Caco-2 (cell line): ENCODE data around the gene HPS5. TPM values are rescaled to one million over a fixed set of nuclear protein-coding genes. Genes with fewer than 3 reads are reported as not detected.

Source experiments
- BruUV-seq: library from RNA; stranded (reverse); fragments of 400-500 nt; replicated peaks from 2 replicates; lab custom pipeline; 2021; lab: Mats Ljungman, UMichigan
- CTCF ChIA-PET: fragments of 300-600 bp; sonication (Branson Sonifier 250); formaldehyde crosslinking; loops from one replicate; lab custom pipeline; 2022; ENCODE audit warnings: antibody characterized with exemption; lab: Charles Lee
- POLR2A ChIA-PET: fragments of 300-600 bp; sonication (Branson Sonifier 250); formaldehyde crosslinking; loops from one replicate; lab custom pipeline; 2022; ENCODE audit warnings: antibody characterized with exemption; lab: Charles Lee
- DNase-seq, 2 experiments: peaks; one replicate each; pipeline versions ENCODE4 v3.0.0 to v3.0.0-alpha.2; 2020 to 2022
- H3K27me3 ChIP-seq: replicated peaks from 2 replicates; pipeline ENCODE4 v1.6.0; 2011; ENCODE audit warnings: low read length; ENCODE audit not compliant: control insufficient read depth, insufficient read depth
- H3K36me3 ChIP-seq: 2 replicates; pipeline ENCODE4 v1.5.1; 2011; ENCODE audit warnings: low read length; ENCODE audit not compliant: control insufficient read depth, insufficient read depth
- H3K4me1 ChIP-seq: fragments of 250-450 bp; sonication (Bioruptor Pico); 2 replicates; pipeline ENCODE4 v1.5.1; 2020; ENCODE audit warnings: mild to moderate bottlenecking
- H3K4me3 ChIP-seq: 2 replicates; pipeline ENCODE4 v1.5.1; 2011; ENCODE audit warnings: low read depth, mild to moderate bottlenecking, control low read depth, low read length
- H3K9me3 ChIP-seq: fragments of 250-450 bp; sonication (Bioruptor Pico); 2 replicates; pipeline ENCODE4 v1.5.1; 2020; ENCODE audit warnings: mild to moderate bottlenecking, moderate library complexity
- H3K27ac Mint-ChIP-seq: one replicate; pipeline ENCODE4 v1.8.0; 2022; ENCODE audit warnings: mixed read lengths; ENCODE audit not compliant: unreplicated experiment
- H3K27me3 Mint-ChIP-seq: one replicate; pipeline ENCODE4 v1.8.0; 2022; ENCODE audit warnings: mixed read lengths; ENCODE audit not compliant: insufficient read depth, unreplicated experiment
- H3K36me3 Mint-ChIP-seq: one replicate; pipeline ENCODE4 v1.8.0; 2022; ENCODE audit warnings: mild to moderate bottlenecking, mixed read lengths; ENCODE audit not compliant: insufficient read depth, unreplicated experiment
- H3K4me1 Mint-ChIP-seq: one replicate; pipeline ENCODE4 v1.8.0; 2022; ENCODE audit warnings: low read depth, mixed read lengths; ENCODE audit not compliant: unreplicated experiment
- H3K4me3 Mint-ChIP-seq: one replicate; pipeline ENCODE4 v1.8.0; 2022; ENCODE audit warnings: mild to moderate bottlenecking, moderate library complexity, mixed read lengths; ENCODE audit not compliant: unreplicated experiment
- H3K9me3 Mint-ChIP-seq: one replicate; pipeline ENCODE4 v1.8.0; 2022; ENCODE audit warnings: mixed read lengths; ENCODE audit not compliant: unreplicated experiment
- intact Hi-C: fragments of 100-400 bp; cut with micrococcal nuclease; formaldehyde crosslinking; loops from one replicate; pipeline ENCODE4 v1.10.0; 2022; ENCODE audit not compliant: unreplicated experiment
- total RNA-seq: library from RNA; stranded (reverse); gene quantifications from 2 replicates; pipeline ENCODE4 v1.2.3, GENCODE V29; 2022
- TF ChIP-seq, protein P1 (sequence below), 2 experiments: fragments of 200-600 bp in 1 of 2; IDR thresholded peaks; 1 replicate in 1 of 2; 2 replicates in 1 of 2; pipeline versions ENCODE4 v1.5.1 to v1.8.0; 2011 to 2022; ENCODE audit warnings: antibody characterized with exemption in 1 of 2, control low read depth in 1 of 2, inconsistent platforms in 1 of 2, low read depth in 1 of 2, low read length in 1 of 2, mild to moderate bottlenecking in 1 of 2, moderate library complexity in 1 of 2; ENCODE audit not compliant: insufficient read depth in 1 of 2, severe bottlenecking in 1 of 2, unreplicated experiment in 1 of 2

HPS5 gene
- total RNA-seq, 1 experiment from 2014 or later, result 17.5 TPM

- no peaks in the 10 kb centered on the region for H3K36me3 ChIP-seq
- no peaks in the 10 kb centered on the region for H3K36me3 Mint-ChIP-seq
- intact Hi-C loops, result no loop called here
- BruUV-seq, result no TSS peak
- no peak within 1 kb of the TSS for H3K4me3 Mint-ChIP-seq
- peaks cover 16% of the 10 kb centered on the region for H3K27me3 Mint-ChIP-seq
- no peaks in the 10 kb centered on the region for H3K4me1 ChIP-seq
- H3K9me3 ChIP-seq, result no peaks in the 10 kb centered on the region
- H3K4me1 Mint-ChIP-seq, result no peaks in the 10 kb centered on the region
- H3K27me3 ChIP-seq, result no peaks in the 10 kb centered on the region
- H3K4me3 ChIP-seq, result no peak within 1 kb of the TSS
- no peaks in the 10 kb centered on the region for H3K9me3 Mint-ChIP-seq
- ChIA-PET POLR2A (no interaction called here), CTCF (no interaction called here)
- TF ChIP-seq, protein P1, sequence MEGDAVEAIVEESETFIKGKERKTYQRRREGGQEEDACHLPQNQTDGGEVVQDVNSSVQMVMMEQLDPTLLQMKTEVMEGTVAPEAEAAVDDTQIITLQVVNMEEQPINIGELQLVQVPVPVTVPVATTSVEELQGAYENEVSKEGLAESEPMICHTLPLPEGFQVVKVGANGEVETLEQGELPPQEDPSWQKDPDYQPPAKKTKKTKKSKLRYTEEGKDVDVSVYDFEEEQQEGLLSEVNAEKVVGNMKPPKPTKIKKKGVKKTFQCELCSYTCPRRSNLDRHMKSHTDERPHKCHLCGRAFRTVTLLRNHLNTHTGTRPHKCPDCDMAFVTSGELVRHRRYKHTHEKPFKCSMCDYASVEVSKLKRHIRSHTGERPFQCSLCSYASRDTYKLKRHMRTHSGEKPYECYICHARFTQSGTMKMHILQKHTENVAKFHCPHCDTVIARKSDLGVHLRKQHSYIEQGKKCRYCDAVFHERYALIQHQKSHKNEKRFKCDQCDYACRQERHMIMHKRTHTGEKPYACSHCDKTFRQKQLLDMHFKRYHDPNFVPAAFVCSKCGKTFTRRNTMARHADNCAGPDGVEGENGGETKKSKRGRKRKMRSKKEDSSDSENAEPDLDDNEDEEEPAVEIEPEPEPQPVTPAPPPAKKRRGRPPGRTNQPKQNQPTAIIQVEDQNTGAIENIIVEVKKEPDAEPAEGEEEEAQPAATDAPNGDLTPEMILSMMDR (IDR thresholded peaks at IDR 0.05; ENCODE audit: insufficient read depth in 1 of 2, low read depth in 1 of 2, low read length in 1 of 2, severe bottlenecking in 1 of 2, unreplicated experiment in 1 of 2), result no peak
- H3K27ac Mint-ChIP-seq, result no peak within 1 kb of the TSS
- no peak for DNase-seq
These were observed 85.1 kb downstream of the HPS5 start, which contains the start of gene SAA4 for GRCh38 chr11:18236664-18237356. TSS of gene SAA4 (minus strand) at chr11:18236802. CDS start at chr11:18235926, 876 bp downstream.

DNA sequence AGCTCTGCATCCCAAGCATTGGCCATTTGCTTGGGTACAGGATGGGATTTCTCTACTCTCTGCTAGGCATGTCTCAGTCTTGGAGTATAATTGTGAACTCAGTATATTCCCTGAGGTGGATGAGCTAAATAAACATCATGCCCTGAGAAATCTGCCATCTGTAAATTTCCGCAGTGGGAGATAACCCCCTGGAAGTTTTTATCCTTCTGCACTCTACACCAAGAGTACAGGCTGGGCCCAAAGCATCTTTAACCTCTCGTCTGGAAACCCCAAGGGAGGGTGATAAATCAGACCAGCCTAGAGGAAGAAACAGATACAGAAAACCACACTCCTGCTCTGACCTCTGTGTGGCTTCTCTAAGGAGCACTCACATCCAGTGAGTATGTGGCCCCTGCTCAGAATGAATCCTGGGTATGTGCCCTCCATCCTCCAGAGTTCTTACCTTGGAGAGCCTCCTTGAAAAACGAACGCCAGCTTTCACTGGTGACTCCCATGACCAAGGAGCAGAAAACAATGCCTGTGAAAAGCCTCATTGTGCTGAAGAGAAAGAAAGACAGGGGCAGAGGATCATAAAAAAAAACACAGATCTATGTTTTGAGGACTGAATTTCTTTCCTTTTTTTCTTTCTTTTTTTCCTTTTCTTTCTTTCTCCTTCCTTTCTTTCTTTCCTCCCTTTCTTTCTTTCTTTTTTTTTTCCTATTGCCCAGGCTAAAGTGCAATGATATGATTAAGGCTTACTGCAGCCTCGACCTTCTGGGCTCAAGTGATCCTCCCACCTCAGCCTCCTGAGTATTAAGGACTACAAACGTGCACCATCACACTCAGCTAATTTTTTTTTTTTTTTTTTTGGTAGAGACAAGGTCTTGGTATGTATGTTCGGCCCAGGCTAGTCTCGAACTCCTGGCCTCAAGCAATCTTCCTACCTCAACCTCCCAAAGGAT, 86.3 kb downstream of the HPS5 start:
- Mint-ChIP-seq H3K27me3 (peaks cover 14% of the 10 kb centered on the region), H3K4me1 (no peaks in the 10 kb centered on the region), H3K4me3 (no peak overlapping the region), H3K27ac (no peak overlapping the region), H3K36me3 (no peaks in the 10 kb centered on the region), H3K9me3 (no peaks in the 10 kb centered on the region)
- DNase-seq, result no peak
- no peaks in the 10 kb centered on the region for H3K27me3 ChIP-seq
- H3K9me3 ChIP-seq, result no peaks in the 10 kb centered on the region
- no peaks in the 10 kb centered on the region for H3K4me1 ChIP-seq
- BruUV-seq, result no TSS peak
- H3K4me3 ChIP-seq, result no peak overlapping the region
- ChIA-PET POLR2A (no interaction called here), CTCF (no interaction called here)
- H3K36me3 ChIP-seq, result no peaks in the 10 kb centered on the region
- intact Hi-C loops, result no loop called here
- TF ChIP-seq, protein P1 (IDR thresholded peaks at IDR 0.05; ENCODE audit: insufficient read depth in 1 of 2, low read depth in 1 of 2, low read length in 1 of 2, severe bottlenecking in 1 of 2, unreplicated experiment in 1 of 2), result no peak

- no peaks in the 10 kb centered on the region for H3K9me3 Mint-ChIP-seq
- no peak for DNase-seq
- no peaks in the 10 kb centered on the region for H3K4me1 Mint-ChIP-seq
- ChIA-PET CTCF (no interaction called here), POLR2A (no interaction called here)
- H3K36me3 Mint-ChIP-seq, result no peaks in the 10 kb centered on the region
- Histone ChIP-seq H3K36me3 (no peaks in the 10 kb centered on the region), H3K27me3 (no peaks in the 10 kb centered on the region), H3K9me3 (no peaks in the 10 kb centered on the region), H3K4me3 (no peak overlapping the region), H3K4me1 (no peaks in the 10 kb centered on the region)
- intact Hi-C loops, result no loop called here
- no TSS peak for BruUV-seq
- no peak overlapping the region for H3K4me3 Mint-ChIP-seq
- peaks cover 7% of the 10 kb centered on the region for H3K27me3 Mint-ChIP-seq
- no peak overlapping the region for H3K27ac Mint-ChIP-seq
- TF ChIP-seq, protein P1 (IDR thresholded peaks at IDR 0.05; ENCODE audit: insufficient read depth in 1 of 2, low read depth in 1 of 2, low read length in 1 of 2, severe bottlenecking in 1 of 2, unreplicated experiment in 1 of 2), result no peak
These were observed 88.0 kb downstream of the HPS5 start for GRCh38 chr11:18233912-18234311.
